HEK293T (cell line): ENCODE measurements around the gene WDR41.

Source experiments
- CTCF ChIA-PET: fragments of 350-600 bp; formaldehyde crosslinking; extraction: SDS; loops from one replicate; lab custom pipeline; 2021; ENCODE audit warnings: antibody characterized with exemption, inconsistent platforms; lab: Yijun Ruan, JAX
- POLR2A ChIA-PET: fragments of 350-600 bp; formaldehyde crosslinking; extraction: SDS; loops from one replicate; lab custom pipeline; 2020; ENCODE audit warnings: antibody characterized with exemption, inconsistent platforms; lab: Yijun Ruan, JAX
- DNase-seq: peaks from one replicate; pipeline ENCODE4 v3.0.0; 2012; ENCODE audit warnings: mixed read lengths; ENCODE audit errors: extremely low spot score
- ARNT ChIP-seq: fragments of 450-650 bp; IDR thresholded peaks from 2 replicates; pipeline ENCODE4 v1.6.1; 2017; ENCODE audit warnings: mild to moderate bottlenecking
- BHLHE40 ChIP-seq: fragments of 450-650 bp; IDR thresholded peaks from 2 replicates; pipeline ENCODE4 v1.6.1; 2016; ENCODE audit warnings: mild to moderate bottlenecking, moderate library complexity, borderline replicate concordance
- CTBP1 ChIP-seq: fragments of 450-650 bp; IDR thresholded peaks from 2 replicates; pipeline ENCODE4 v1.6.1; 2016; ENCODE audit warnings: borderline replicate concordance
- ELF4 ChIP-seq: fragments of 450-650 bp; IDR thresholded peaks from 2 replicates; pipeline ENCODE4 v1.6.1; 2017; ENCODE audit warnings: antibody characterized with exemption
- FOXA1 ChIP-seq: fragments of 450-650 bp; IDR thresholded peaks from 2 replicates; pipeline ENCODE4 v1.6.1; 2016; ENCODE audit warnings: mild to moderate bottlenecking
- FOXK2 ChIP-seq: fragments of 450-650 bp; IDR thresholded peaks from 2 replicates; pipeline ENCODE4 v1.6.1; 2016; ENCODE audit warnings: mild to moderate bottlenecking
- FOXM1 ChIP-seq: fragments of 450-650 bp; IDR thresholded peaks from 2 replicates; pipeline ENCODE4 v1.6.1; 2017; ENCODE audit warnings: mild to moderate bottlenecking, borderline replicate concordance
- HDGF ChIP-seq: fragments of 450-650 bp; IDR thresholded peaks from 2 replicates; pipeline ENCODE4 v1.6.1; 2017; ENCODE audit warnings: antibody characterized with exemption, borderline replicate concordance
- L3MBTL2 ChIP-seq: fragments of 450-650 bp; conservative IDR thresholded peaks from 2 replicates; pipeline ENCODE4 v1.6.1; 2016; ENCODE audit warnings: mild to moderate bottlenecking
- LEF1 ChIP-seq: fragments of 450-650 bp; IDR thresholded peaks from 2 replicates; pipeline ENCODE4 v1.6.1; 2017; ENCODE audit warnings: mild to moderate bottlenecking, borderline replicate concordance
- NFRKB ChIP-seq: fragments of 450-650 bp; IDR thresholded peaks from 2 replicates; pipeline ENCODE4 v1.6.1; 2016; ENCODE audit warnings: mild to moderate bottlenecking, moderate library complexity
- PKNOX1 ChIP-seq: fragments of 450-650 bp; IDR thresholded peaks from 2 replicates; pipeline ENCODE4 v1.6.1; 2016
- SP1 ChIP-seq: fragments of 450-650 bp; IDR thresholded peaks from 2 replicates; pipeline ENCODE4 v1.6.1; 2017
- SUZ12 ChIP-seq: fragments of 450-650 bp; IDR thresholded peaks from 2 replicates; pipeline ENCODE4 v1.6.1; 2016; ENCODE audit warnings: mild to moderate bottlenecking
- TARDBP ChIP-seq: fragments of 450-650 bp; IDR thresholded peaks from 2 replicates; pipeline ENCODE4 v1.6.1; 2016
- ZNF384 ChIP-seq: fragments of 450-650 bp; IDR thresholded peaks from 2 replicates; pipeline ENCODE4 v1.6.1; 2016

Gene WDR41

GRCh38 chr5:77431286-77431685, 60.8 kb downstream of the WDR41 start:
- POLR2A ChIA-PET = no interaction called here
- DNase-seq = no peak
- TF ChIP-seq LEF1 (no peak), NFRKB (no peak), ZNF384 (no peak), ARNT (no peak), L3MBTL2 (no peak), FOXM1 (no peak)
- CTCF ChIA-PET = no interaction called here

GRCh38 chr5:77430726-77431125, 61.4 kb downstream of the WDR41 start:
- ChIA-PET POLR2A (no interaction called here), CTCF (interaction anchor here (1.1 kb wide), 1 partner anchor 62 kb away, joined by 3 read pairs; no protein-coding TSS in a partner anchor)
- no peak for DNase-seq
- TF ChIP-seq ZNF384 (no peak), FOXA1 (no peak), SUZ12 (no peak), BHLHE40 (no peak), SP1 (no peak), CTBP1 (no peak)

DNA sequence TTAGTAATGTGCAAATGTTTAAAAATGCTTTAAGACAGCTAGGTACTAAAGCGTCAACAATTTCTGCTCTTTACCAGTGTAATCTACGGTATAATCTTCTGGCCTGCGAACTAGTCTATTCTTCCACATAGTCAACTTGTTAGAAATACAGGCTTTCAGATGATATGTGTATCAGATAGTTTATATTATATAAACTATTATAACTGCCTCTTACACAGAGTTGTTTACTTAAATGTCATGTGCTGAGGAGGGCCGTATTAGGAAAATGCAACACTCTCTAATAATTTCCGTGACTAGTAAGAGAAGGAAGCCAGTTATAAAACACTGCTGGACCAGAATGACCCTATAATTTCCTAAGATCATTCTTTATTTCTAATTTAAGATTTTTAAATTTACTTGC, 63.6 kb downstream of the WDR41 start:
- DNase-seq = no peak
- TF ChIP-seq CTBP1 = no peak
- TF ChIP-seq ZNF384 = no peak
- no peak for TF ChIP-seq L3MBTL2
- TF ChIP-seq ELF4 = no peak
- CTCF ChIA-PET = no interaction called here
- POLR2A ChIA-PET = no interaction called here

GRCh38 chr5:77427998-77428397, 64.1 kb downstream of the WDR41 start:
- POLR2A ChIA-PET = no interaction called here
- DNase-seq = no peak
- no peak for TF ChIP-seq TARDBP
- CTCF ChIA-PET = no interaction called here

GRCh38 chr5:77426670-77427069, 65.4 kb downstream of the WDR41 start:
- ChIA-PET CTCF (no interaction called here), POLR2A (no interaction called here)
- no peak for TF ChIP-seq ELF4
- no peak for TF ChIP-seq LEF1
- no peak for TF ChIP-seq ZNF384
- no peak for TF ChIP-seq SUZ12
- TF ChIP-seq ARNT = no peak
- no peak for TF ChIP-seq FOXA1
- no peak for TF ChIP-seq PKNOX1
- no peak for TF ChIP-seq CTBP1
- TF ChIP-seq FOXK2 = no peak
- no peak for TF ChIP-seq FOXM1
- no peak for TF ChIP-seq NFRKB
- TF ChIP-seq TARDBP = no peak
- no peak for TF ChIP-seq SP1
- no peak for TF ChIP-seq L3MBTL2
- TF ChIP-seq HDGF = no peak
- TF ChIP-seq BHLHE40 = no peak
- no peak for DNase-seq

GRCh38 chr5:77425998-77426659, 66.0 kb downstream of the WDR41 start:
- ChIA-PET CTCF (no interaction called here), POLR2A (no interaction called here)
- TF ChIP-seq TARDBP (no peak), ELF4 (no peak), PKNOX1 (no peak), FOXA1 (no peak), ZNF384 (no peak), BHLHE40 (no peak), CTBP1 (no peak), SUZ12 (no peak), SP1 (no peak), NFRKB (no peak), FOXM1 (no peak), LEF1 (no peak), HDGF (no peak), L3MBTL2 (no peak), FOXK2 (no peak), ARNT (no peak)
- DNase-seq = no peak

DNA sequence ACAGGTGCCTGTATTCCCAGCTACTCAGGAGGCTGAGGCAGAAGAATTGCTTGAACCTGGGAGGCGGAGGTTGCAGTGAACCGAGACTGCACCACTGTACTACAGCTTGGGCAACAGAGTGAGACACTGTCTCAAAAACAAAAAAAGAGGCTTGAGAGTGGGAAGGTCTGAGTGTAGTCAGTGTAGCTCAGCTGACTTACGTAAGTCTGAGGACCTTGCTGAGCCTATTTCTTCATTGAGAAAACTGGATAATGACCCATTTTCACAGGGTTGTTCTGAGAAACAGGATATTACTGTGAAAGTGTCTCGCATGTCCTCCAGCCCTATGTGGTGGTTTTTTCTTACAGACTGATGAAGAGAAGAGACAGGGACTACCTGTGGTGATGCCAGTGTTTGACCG, 66.7 kb downstream of the WDR41 start:
- DNase-seq = no peak
- ChIA-PET CTCF (no interaction called here), POLR2A (no interaction called here)
- TF ChIP-seq L3MBTL2 = no peak
- TF ChIP-seq PKNOX1 = no peak
- TF ChIP-seq FOXM1 = no peak
- TF ChIP-seq ELF4 = no peak
- no peak for TF ChIP-seq ZNF384
- no peak for TF ChIP-seq CTBP1
- TF ChIP-seq LEF1 = no peak
- no peak for TF ChIP-seq SP1
- TF ChIP-seq SUZ12 = no peak
- TF ChIP-seq TARDBP = no peak
- no peak for TF ChIP-seq FOXK2
- TF ChIP-seq HDGF = no peak
- TF ChIP-seq FOXA1 = no peak
- no peak for TF ChIP-seq BHLHE40
- TF ChIP-seq NFRKB = no peak
- no peak for TF ChIP-seq ARNT
